H1 (cell line): ENCODE measurements around the gene PET117. TPM values are rescaled to one million over a fixed set of nuclear protein-coding genes. Genes with fewer than 3 reads are reported as not detected.

Experiments used
- CTCF ChIA-PET: fragments of 300-600 bp; sonication (Branson Sonifier 250); formaldehyde crosslinking; loops from one replicate; lab custom pipeline; 2021; ENCODE audit not compliant: partially characterized antibody; lab: Charles Lee
- POLR2A ChIA-PET: fragments of 300-600 bp; sonication (Branson Sonifier 250); formaldehyde crosslinking; loops from one replicate; lab custom pipeline; 2021; ENCODE audit warnings: inconsistent platforms; ENCODE audit not compliant: partially characterized antibody; lab: Charles Lee
- DNase-seq, 2 experiments: peaks; one replicate each; pipeline versions ENCODE4 v3.0.0 to v3.0.0-alpha.2; 2010 to 2022; ENCODE audit warnings: low spot score in 2 of 2, low read depth in 1 of 2, mixed read lengths in 1 of 2
- FAIRE-seq: peaks from 2 replicates; lab custom pipeline; 2011; peaks lifted over from hg19 to GRCh38; lab: Jason Lieb, UNC
- H2AFZ ChIP-seq: 2 replicates; pipeline ENCODE4 v1.8.1; 2012; ENCODE audit warnings: low read length, inconsistent platforms
- H2AK5ac ChIP-seq: 2 replicates; pipeline ENCODE4 v1.6.1; 2013; ENCODE audit warnings: low read depth, low read length
- H2BK120ac ChIP-seq: replicated peaks from 2 replicates; pipeline ENCODE3; 2013; ENCODE audit warnings: low read depth, low read length, inconsistent platforms
- H2BK12ac ChIP-seq: 2 replicates; pipeline ENCODE4 v1.6.1; 2013; ENCODE audit warnings: low read depth, low read length
- H2BK15ac ChIP-seq: 2 replicates; pipeline ENCODE4 v1.6.1; 2013; ENCODE audit warnings: low read length
- H2BK20ac ChIP-seq: 2 replicates; pipeline ENCODE4 v1.6.1; 2013; ENCODE audit warnings: low read length
- H2BK5ac ChIP-seq: 2 replicates; pipeline ENCODE4 v1.6.1; 2013; ENCODE audit warnings: low read depth, low read length
- H3K14ac ChIP-seq: 2 replicates; pipeline ENCODE4 v1.6.1; 2013; ENCODE audit warnings: inconsistent platforms; ENCODE audit not compliant: insufficient read length
- H3K18ac ChIP-seq: 2 replicates; pipeline ENCODE4 v1.6.1; 2013; ENCODE audit warnings: low read length; ENCODE audit errors: extremely low read depth
- H3K23ac ChIP-seq: 2 replicates; pipeline ENCODE4 v1.6.1; 2013; ENCODE audit warnings: inconsistent platforms; ENCODE audit not compliant: insufficient read length
- H3K23me2 ChIP-seq: 2 replicates; pipeline ENCODE4 v1.6.1; 2013; ENCODE audit warnings: low read depth, low read length
- H3K27ac ChIP-seq: 2 replicates; pipeline ENCODE4 v1.6.1; 2011; ENCODE audit warnings: low read depth, low read length, inconsistent platforms
- H3K27me3 ChIP-seq, 4 experiments: replicated peaks in 1 of 4; 1 replicate in 1 of 4; 2 replicates in 3 of 4; pipeline versions ENCODE4 v1.6.1 to v1.8.1; 2011 to 2013; ENCODE audit warnings: low read length in 3 of 4, mild to moderate bottlenecking in 3 of 4, inconsistent platforms in 2 of 4, mixed read lengths in 2 of 4, moderate library complexity in 1 of 4; ENCODE audit not compliant: control insufficient read depth in 3 of 4, insufficient read depth in 3 of 4; ENCODE audit errors: extremely low read depth in 1 of 4
- H3K36me3 ChIP-seq, 4 experiments: 2 replicates each; pipeline versions ENCODE4 v1.6.1 to v1.8.1; 2011 to 2013; ENCODE audit warnings: mild to moderate bottlenecking in 4 of 4, low read length in 3 of 4, moderate library complexity in 2 of 4, control low read depth in 1 of 4, inconsistent platforms in 1 of 4; ENCODE audit not compliant: insufficient read depth in 4 of 4, control insufficient read depth in 2 of 4
- H3K4ac ChIP-seq: replicated peaks from 2 replicates; pipeline ENCODE3; 2013; ENCODE audit warnings: low read length, low read depth, mixed read lengths, inconsistent platforms; ENCODE audit not compliant: insufficient read length
- H3K4me1 ChIP-seq, 4 experiments: replicated peaks in 1 of 4; 1 replicate in 1 of 4; 2 replicates in 3 of 4; pipeline versions ENCODE4 v1.6.1 to v1.8.1; 2011 to 2013; ENCODE audit warnings: low read length in 3 of 4, inconsistent platforms in 2 of 4, mixed read lengths in 1 of 4; ENCODE audit not compliant: insufficient read depth in 4 of 4, control insufficient read depth in 3 of 4
- H3K4me2 ChIP-seq, 2 experiments: 2 replicates each; pipeline versions ENCODE4 v1.6.1 to v1.8.1; 2011 to 2013; ENCODE audit warnings: low read depth in 2 of 2, low read length in 2 of 2, control low read depth in 1 of 2, inconsistent platforms in 1 of 2, mild to moderate bottlenecking in 1 of 2; ENCODE audit not compliant: insufficient read depth in 1 of 2
- H3K4me3 ChIP-seq, 4 experiments: fragments of 200-600, 300-600 bp in 1 of 4; sonication (generic), shearing (Covaris generic), sonication (Bioruptor Twin) in 1 of 4; 2 replicates each; pipeline versions ENCODE4 v1.5.1 to v1.8.1; 2011 to 2016; ENCODE audit warnings: low read length in 4 of 4, low read depth in 3 of 4, control low read depth in 2 of 4, inconsistent platforms in 2 of 4, mild to moderate bottlenecking in 2 of 4, mixed read lengths in 1 of 4, moderate library complexity in 1 of 4; ENCODE audit not compliant: insufficient read depth in 2 of 4; ENCODE audit errors: extremely low read depth in 1 of 4
- H3K56ac ChIP-seq: replicated peaks from 2 replicates; pipeline ENCODE3; 2013; ENCODE audit warnings: low read depth, mild to moderate bottlenecking, mixed read lengths, low read length, inconsistent platforms; ENCODE audit not compliant: insufficient read length
- H3K79me1 ChIP-seq: 2 replicates; pipeline ENCODE4 v1.6.1; 2013; ENCODE audit warnings: low read depth, low read length, control low read depth
- H3K79me2 ChIP-seq, 2 experiments: 2 replicates each; pipeline versions ENCODE4 v1.6.1 to v1.8.1; 2012 to 2013; ENCODE audit warnings: low read length in 2 of 2, mild to moderate bottlenecking in 2 of 2, inconsistent platforms in 1 of 2; ENCODE audit not compliant: insufficient read depth in 2 of 2, control insufficient read depth in 1 of 2
- H3K9ac ChIP-seq, 4 experiments: replicated peaks in 1 of 4; 1 replicate in 1 of 4; 2 replicates in 3 of 4; pipeline versions ENCODE4 v1.6.1 to v1.8.1; 2011 to 2013; ENCODE audit warnings: low read depth in 3 of 4, low read length in 3 of 4, control low read depth in 2 of 4, mild to moderate bottlenecking in 2 of 4, moderate library complexity in 2 of 4, inconsistent platforms in 1 of 4; ENCODE audit errors: extremely low read depth in 1 of 4
- H3K9me3 ChIP-seq, 2 experiments: 2 replicates each; pipeline versions ENCODE4 v1.6.1 to v1.8.1; 2012 to 2013; ENCODE audit warnings: mild to moderate bottlenecking in 2 of 2, moderate library complexity in 2 of 2, control low read depth in 1 of 2, inconsistent platforms in 1 of 2, low read depth in 1 of 2, low read length in 1 of 2, mixed read lengths in 1 of 2; ENCODE audit not compliant: insufficient read depth in 2 of 2
- H4K20me1 ChIP-seq, 2 experiments: replicated peaks in 1 of 2; 2 replicates each; pipeline versions ENCODE3 to v1.8.1; 2011 to 2013; ENCODE audit warnings: inconsistent platforms in 2 of 2, low read length in 2 of 2, mild to moderate bottlenecking in 1 of 2; ENCODE audit not compliant: insufficient read depth in 2 of 2, control insufficient read depth in 1 of 2
- H4K5ac ChIP-seq: 2 replicates; pipeline ENCODE4 v1.6.1; 2013; ENCODE audit warnings: low read length, low read depth, mixed read lengths, inconsistent platforms; ENCODE audit not compliant: insufficient read length
- H4K8ac ChIP-seq: 2 replicates; pipeline ENCODE4 v1.8.0; 2013; ENCODE audit warnings: mild to moderate bottlenecking, moderate library complexity, low read length, inconsistent platforms; ENCODE audit not compliant: insufficient read depth; ENCODE audit errors: extremely low read depth
- H4K91ac ChIP-seq: replicated peaks from 2 replicates; pipeline ENCODE3; 2013; ENCODE audit warnings: low read length, mixed read lengths, inconsistent platforms; ENCODE audit not compliant: insufficient read length
- ASH2L ChIP-seq: fragments of 200-600, 300-600 bp; sonication (generic); IDR thresholded peaks from one replicate; pipeline ENCODE4 v1.7.1; 2017; ENCODE audit warnings: low read length
- CTBP2 ChIP-seq: IDR thresholded peaks from 2 replicates; pipeline ENCODE4 v1.7.0; 2011; ENCODE audit warnings: borderline replicate concordance, mild to moderate bottlenecking, moderate library complexity, mixed read lengths, low read length; ENCODE audit not compliant: insufficient read depth, insufficient read length
- CTCF ChIP-seq, 3 experiments: IDR thresholded peaks; 1 replicate in 2 of 3; 2 replicates in 1 of 3; pipeline versions ENCODE4 v1.5.1 to v1.6.1; 2011; ENCODE audit warnings: low read length in 3 of 3, mild to moderate bottlenecking in 3 of 3, inconsistent platforms in 2 of 3, low read depth in 1 of 3, moderate library complexity in 1 of 3; ENCODE audit not compliant: insufficient read depth in 1 of 3; ENCODE audit errors: control extremely low read depth in 1 of 3
- EP300 ChIP-seq, 2 experiments: IDR thresholded peaks; 1 replicate in 1 of 2; 2 replicates in 1 of 2; pipeline ENCODE4 v1.6.1; 2011 to 2012; ENCODE audit warnings: low read depth in 2 of 2, low read length in 2 of 2, mild to moderate bottlenecking in 2 of 2, borderline replicate concordance in 1 of 2, inconsistent platforms in 1 of 2, moderate library complexity in 1 of 2
- JUND ChIP-seq: IDR thresholded peaks from 2 replicates; pipeline ENCODE4 v1.6.1; 2011; ENCODE audit warnings: mild to moderate bottlenecking, improper control_type of control experiment, low read length
- KDM4A ChIP-seq: IDR thresholded peaks from one replicate; pipeline ENCODE4 v1.7.1; 2012; ENCODE audit warnings: low read depth, mild to moderate bottlenecking, moderate library complexity, low read length, inconsistent platforms; ENCODE audit not compliant: severe bottlenecking
- POLR2A ChIP-seq, 2 experiments: IDR thresholded peaks; 1 replicate in 1 of 2; 2 replicates in 1 of 2; pipeline ENCODE4 v1.6.1; 2011; ENCODE audit warnings: low read depth in 2 of 2, low read length in 2 of 2, mild to moderate bottlenecking in 2 of 2; ENCODE audit errors: control extremely low read depth in 1 of 2
- SIRT6 ChIP-seq: IDR thresholded peaks from one replicate; pipeline ENCODE4 v1.7.1; 2012; ENCODE audit warnings: low read length, inconsistent platforms
- SIX5 ChIP-seq: IDR thresholded peaks from 2 replicates; pipeline ENCODE4 v1.6.1; 2011; ENCODE audit warnings: mild to moderate bottlenecking, low read depth, low read length
- TEAD4 ChIP-seq: IDR thresholded peaks from 2 replicates; pipeline ENCODE4 v1.6.1; 2012; ENCODE audit warnings: low read depth, low read length, inconsistent platforms, mixed read lengths
- WGBS, 2 experiments: shearing (Covaris generic) in 1 of 2; methylation state at CpG; one replicate each; pipeline versions ENCODE4 v1.1.6 to v1.1.7; 2013 to 2015; ENCODE audit warnings: low lambda C conversion rate in 2 of 2, mixed read lengths in 2 of 2, inconsistent platforms in 1 of 2, low coverage in 1 of 2, missing lambda C conversion rate in 1 of 2; ENCODE audit not compliant: insufficient replicate concordance in 2 of 2, insufficient coverage in 1 of 2, insufficient read length in 1 of 2; ENCODE audit errors: extremely low coverage in 1 of 2, missing lambda C conversion rate in 1 of 2; 5-methylcytosine and 5-hydroxymethylcytosine counted together
- polyA plus RNA-seq, 7 experiments: library from polyadenylated mRNA; depleted of rRNA in 3 of 7; stranded (reverse) in 5 of 7; unstranded in 2 of 7; fragments of >200 nt in 5 of 7; fragments of 200-250 nt in 2 of 7; gene quantifications; 1 replicate in 5 of 7; 2 replicates in 1 of 7; 4 replicates in 1 of 7; pipeline versions ENCODE4 v1.2.1 to v1.2.3, GENCODE V29; 2011 to 2013; ENCODE audit warnings: missing spikeins in 2 of 7, mixed read lengths in 2 of 7
- total RNA-seq: library from RNA; stranded (reverse); fragmentation: NEBNext Ultra II Directional; extraction: Animal tissue kit (Norgen Biotek cat#: 25700); gene quantifications from 2 replicates; pipeline ENCODE4 v1.2.1, GENCODE V29; 2021

PET117 gene
- total and polyA plus RNA-seq, 2 of the 8 experiments (the other 6 are each of a cell fraction or from before 2014, with no cell fraction given): 9.1 to 23.8 TPM

- Histone ChIP-seq H4K5ac (no peak overlapping the region), H4K91ac (no peak overlapping the region), H2AFZ (no peak overlapping the region), H3K4me2 (no peak overlapping the region), H3K14ac (no peak overlapping the region), H2BK15ac (no peak overlapping the region), H2BK20ac (no peak overlapping the region), H3K27me3 (0 out of 7 replicates have a peak, but pooled peaks cover 0 to 2% (median 0%) of the 10 kb centered on the region in 4 experiments), H3K79me1 (no peaks in the 10 kb centered on the region), H3K56ac (no peak overlapping the region), H3K27ac (no peak overlapping the region), H3K4me3 (no peak overlapping the region), H3K4me1 (peaks cover 0 to 4% (median 1%) of the 10 kb centered on the region in 4 experiments; a peak in 1 of 7 replicates), H2BK120ac (no peak overlapping the region), H2BK5ac (no peak overlapping the region), H2BK12ac (no peak overlapping the region), H3K79me2 (no peaks in the 10 kb centered on the region), H3K9me3 (no peaks in the 10 kb centered on the region), H4K8ac (no peak overlapping the region), H3K36me3 (no peaks in the 10 kb centered on the region), H3K4ac (no peak overlapping the region), H3K18ac (no peak overlapping the region), H4K20me1 (no peaks in the 10 kb centered on the region), H3K23ac (no peak overlapping the region), H3K23me2 (no peaks in the 10 kb centered on the region), H2AK5ac (no peak overlapping the region), H3K9ac (no peak overlapping the region)
- 90% methylated on average over 7 of the region's 7 CpGs; no CpG with 5 or more reads in 1 of the 2 experiments for WGBS, 2 experiments
- DNase-seq (no peak), FAIRE-seq (no peak)
- no peak for TF ChIP-seq CTBP2
- no peak for TF ChIP-seq CTCF (IDR thresholded peaks at IDR 0.05; ENCODE audit: control extremely low read depth in 1 of 3, insufficient read depth in 1 of 3, low read depth in 1 of 3, low read length in 3 of 3)
- TF ChIP-seq TEAD4: no peak
- TF ChIP-seq EP300 (IDR thresholded peaks at IDR 0.05; ENCODE audit: borderline replicate concordance in 1 of 2, low read depth in 2 of 2, low read length in 2 of 2): no peak
- TF ChIP-seq SIRT6: no peak
- TF ChIP-seq JUND: no peak
- TF ChIP-seq ASH2L: no peak
- TF ChIP-seq SIX5: no peak
- no peak for TF ChIP-seq POLR2A (IDR thresholded peaks at IDR 0.05; ENCODE audit: control extremely low read depth in 1 of 2, low read depth in 2 of 2, low read length in 2 of 2)
- TF ChIP-seq KDM4A: no peak
- CTCF ChIA-PET: interaction anchor here (0.6 to 1.6 kb wide), 4 partner anchors 17 to 95 kb away, joined by 3 to 4 read pairs (median 3); no protein-coding TSS in a partner anchor
- POLR2A ChIA-PET: interaction anchor here (0.8 to 1.9 kb wide), 3 partner anchors 46 to 120 kb away, joined by 3 to 6 read pairs (median 3); partner anchors contain the start of genes KAT14 and PET117
Measured at GRCh38 chr20:18091623-18092022, 46.0 kb upstream of the PET117 start.
